H1 (cell line): ENCODE measurements around the gene MSMP. TPM values are rescaled to one million over a fixed set of nuclear protein-coding genes. Genes with fewer than 3 reads are reported as not detected.

ENCODE experiments used
- CHD7 ChIP-seq: fragments of 300-600 bp; sonication (generic); IDR thresholded peaks from 2 replicates; pipeline ENCODE4 v1.7.1; 2012; ENCODE audit warnings: low read length, moderate library complexity, mild to moderate bottlenecking, inconsistent platforms; ENCODE audit not compliant: insufficient replicate concordance
- EZH2 ChIP-seq: fragments of 200-600 bp; sonication (generic); IDR thresholded peaks from 2 replicates; pipeline ENCODE4 v1.7.1; 2012; ENCODE audit warnings: low read depth, mild to moderate bottlenecking, moderate library complexity, low read length, inconsistent platforms; ENCODE audit not compliant: severe bottlenecking
- GTF2F1 ChIP-seq: IDR thresholded peaks from 2 replicates; pipeline ENCODE4 v1.6.1; 2012; ENCODE audit warnings: low read depth, low read length, improper control_type of control experiment, borderline replicate concordance
- MAFK ChIP-seq: IDR thresholded peaks from 2 replicates; pipeline ENCODE4 v1.6.1; 2012; ENCODE audit warnings: low read depth, mild to moderate bottlenecking, improper control_type of control experiment, low read length
- SIN3A ChIP-seq, 2 experiments: IDR thresholded peaks in 1 of 2; conservative IDR thresholded peaks in 1 of 2; 2 replicates each; pipeline ENCODE4 v1.6.1; 2011 to 2012; ENCODE audit warnings: low read length in 2 of 2, improper control_type of control experiment in 1 of 2, low read depth in 1 of 2, mild to moderate bottlenecking in 1 of 2
- SRF ChIP-seq: IDR thresholded peaks from 2 replicates; pipeline ENCODE4 v1.6.1; 2011; ENCODE audit warnings: mild to moderate bottlenecking, low read depth, low read length, moderate library complexity
- TEAD4 ChIP-seq: IDR thresholded peaks from 2 replicates; pipeline ENCODE4 v1.6.1; 2012; ENCODE audit warnings: low read depth, low read length, inconsistent platforms, mixed read lengths
- polyA plus RNA-seq, 7 experiments: library from polyadenylated mRNA; depleted of rRNA in 3 of 7; stranded (reverse) in 5 of 7; unstranded in 2 of 7; fragments of >200 nt in 5 of 7; fragments of 200-250 nt in 2 of 7; gene quantifications; 1 replicate in 5 of 7; 2 replicates in 1 of 7; 4 replicates in 1 of 7; pipeline versions ENCODE4 v1.2.1 to v1.2.3, GENCODE V29; 2011 to 2013; ENCODE audit warnings: missing spikeins in 2 of 7, mixed read lengths in 2 of 7
- total RNA-seq: library from RNA; stranded (reverse); fragmentation: NEBNext Ultra II Directional; extraction: Animal tissue kit (Norgen Biotek cat#: 25700); gene quantifications from 2 replicates; pipeline ENCODE4 v1.2.1, GENCODE V29; 2021
- TF ChIP-seq, protein P1 (sequence below): IDR thresholded peaks from 2 replicates; pipeline ENCODE4 v1.6.1; 2012; ENCODE audit warnings: inconsistent platforms

Gene MSMP
- total and polyA plus RNA-seq, 2 of the 8 experiments (the other 6 are each of a cell fraction or from before 2014, with no cell fraction given) = 0.53 TPM; not detected in 1

DNA sequence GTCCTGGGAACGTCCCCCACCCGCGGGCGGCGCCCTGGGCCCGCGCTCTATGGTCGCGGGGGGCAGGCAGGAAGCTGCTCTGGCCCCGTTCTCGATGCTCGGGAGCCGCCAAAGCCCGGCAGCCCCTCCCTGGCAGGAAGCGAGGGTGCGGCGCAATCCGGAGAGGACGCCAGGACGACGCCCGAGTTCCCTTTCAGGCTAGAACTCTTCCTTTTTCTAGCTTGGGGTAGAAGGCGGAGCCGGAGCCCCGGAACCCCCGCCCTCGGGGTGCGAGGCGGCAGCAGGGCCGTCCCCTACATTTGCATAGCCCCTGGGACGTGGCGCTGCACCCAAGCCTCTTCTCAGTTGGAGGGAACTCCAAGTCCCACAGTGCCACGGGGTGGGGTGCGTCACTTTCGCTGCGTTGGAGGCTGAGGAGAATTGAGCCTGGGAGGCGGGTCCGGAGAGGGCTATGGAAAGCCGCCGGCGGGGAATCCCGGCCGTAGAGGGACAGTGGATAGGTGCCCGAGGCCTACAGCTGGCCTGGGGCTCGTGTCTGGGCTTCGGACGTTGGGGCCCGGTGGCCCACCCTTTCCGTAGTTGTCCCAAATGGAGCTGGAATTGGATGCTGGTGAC, 21.8 kb downstream of the MSMP start, which contains the start of the genes CREB3 and TLN1 (continued):
- TF ChIP-seq, protein P1, sequence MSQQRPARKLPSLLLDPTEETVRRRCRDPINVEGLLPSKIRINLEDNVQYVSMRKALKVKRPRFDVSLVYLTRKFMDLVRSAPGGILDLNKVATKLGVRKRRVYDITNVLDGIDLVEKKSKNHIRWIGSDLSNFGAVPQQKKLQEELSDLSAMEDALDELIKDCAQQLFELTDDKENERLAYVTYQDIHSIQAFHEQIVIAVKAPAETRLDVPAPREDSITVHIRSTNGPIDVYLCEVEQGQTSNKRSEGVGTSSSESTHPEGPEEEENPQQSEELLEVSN = 0 out of 2 replicates have a peak, but pooled peaks have one; percentile 29
- TF ChIP-seq CHD7 = no peak
- TF ChIP-seq MAFK = no peak
- TF ChIP-seq SRF = peak; percentile 11; the same call in 1 of the 2 replicates
- TF ChIP-seq TEAD4 = no peak
- no peak for TF ChIP-seq GTF2F1
- peak in 1 of 2 experiments; percentile 85; a peak in 1 of 4 replicates for TF ChIP-seq SIN3A (conservative IDR thresholded peaks at IDR 0.05 in 1 of 2, IDR thresholded peaks at IDR 0.05 in 1 of 2; ENCODE audit: low read depth in 1 of 2, low read length in 2 of 2)
- no peak for TF ChIP-seq EZH2
